Endothelial cell of umbilical vein (primary cell): Measurements from ENCODE around the gene FAM181A.

ENCODE experiments used
- MYC ChIP-seq: IDR thresholded peaks from one replicate; pipeline ENCODE4 v1.6.1; 2011; ENCODE audit warnings: mild to moderate bottlenecking, low read depth, low read length
- POLR2A ChIP-seq: IDR thresholded peaks from 2 replicates; pipeline ENCODE4 v1.6.1; 2012; ENCODE audit warnings: low read depth, mild to moderate bottlenecking, control low read depth, low read length

DNA sequence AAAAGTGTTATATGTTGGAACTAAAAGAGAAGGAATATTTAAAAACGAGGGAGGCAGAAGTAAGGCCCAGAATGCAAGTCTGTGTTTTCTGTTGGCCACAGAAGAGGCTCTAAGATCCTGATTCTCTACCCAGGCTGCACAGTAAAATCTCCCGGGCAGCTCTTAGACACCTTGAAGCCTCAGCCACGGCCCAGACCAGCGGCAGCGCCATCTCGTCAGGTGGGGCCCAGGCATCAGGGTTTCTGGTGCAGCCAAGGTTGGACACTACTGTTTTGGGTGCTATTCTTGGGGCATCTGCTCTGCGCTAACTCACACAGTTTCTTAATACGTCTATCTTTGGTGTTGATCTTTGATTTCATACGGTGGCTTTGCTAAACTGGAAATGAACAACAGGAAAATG lies 16.8 kb downstream of the FAM181A start:
- no peak for TF ChIP-seq MYC
- no peak for TF ChIP-seq POLR2A
